ENCODE measurements around the gene NEDD9.

Gene NEDD9

DNA sequence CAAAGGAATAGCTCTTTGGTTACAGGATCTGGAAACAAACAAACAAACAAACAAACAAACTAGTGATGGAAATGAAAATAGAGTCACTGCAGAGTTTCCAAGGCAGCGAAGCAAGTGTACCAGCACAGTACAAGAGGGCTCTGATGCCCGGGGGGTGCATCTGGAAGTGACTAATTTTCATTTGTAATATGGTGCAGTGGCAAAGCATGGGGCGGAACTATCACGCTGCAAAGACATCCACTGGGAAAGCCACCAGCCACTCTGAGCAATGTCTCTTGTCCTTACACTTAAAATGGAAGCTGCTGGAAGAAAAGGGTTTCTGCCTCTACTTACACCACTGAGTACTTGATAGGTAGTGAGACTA is 44.4 kb upstream of the NEDD9 start:
- no peaks in the 10 kb centered on the region for H3K9me3 ChIP-seq (ENCODE audit: low read length)
- no peaks in the 10 kb centered on the region for H3F3A ChIP-seq (ENCODE audit: insufficient read depth, low read length)
- no peak overlapping the region for H3K4me2 ChIP-seq (ENCODE audit: low read length)
- H3K9ac ChIP-seq (ENCODE audit: low read length): no peak overlapping the region
- H3K36me3 ChIP-seq (ENCODE audit: insufficient read depth, low read length): peaks cover 4% of the 10 kb centered on the region; the same call in 1 of the 2 replicates
- H4K20me1 ChIP-seq (ENCODE audit: insufficient read depth, low read length): no peaks in the 10 kb centered on the region
- no peak overlapping the region for H2AFZ ChIP-seq (ENCODE audit: low read length)
- H3K79me2 ChIP-seq (ENCODE audit: insufficient read depth, low read length): no peaks in the 10 kb centered on the region
- no peaks in the 10 kb centered on the region for H3K27me3 ChIP-seq (ENCODE audit: insufficient read depth, low read length)
- H3K4me3 ChIP-seq (ENCODE audit: low read depth, low read length, poor library complexity, severe bottlenecking): no peak overlapping the region
- TF ChIP-seq, protein P1, sequence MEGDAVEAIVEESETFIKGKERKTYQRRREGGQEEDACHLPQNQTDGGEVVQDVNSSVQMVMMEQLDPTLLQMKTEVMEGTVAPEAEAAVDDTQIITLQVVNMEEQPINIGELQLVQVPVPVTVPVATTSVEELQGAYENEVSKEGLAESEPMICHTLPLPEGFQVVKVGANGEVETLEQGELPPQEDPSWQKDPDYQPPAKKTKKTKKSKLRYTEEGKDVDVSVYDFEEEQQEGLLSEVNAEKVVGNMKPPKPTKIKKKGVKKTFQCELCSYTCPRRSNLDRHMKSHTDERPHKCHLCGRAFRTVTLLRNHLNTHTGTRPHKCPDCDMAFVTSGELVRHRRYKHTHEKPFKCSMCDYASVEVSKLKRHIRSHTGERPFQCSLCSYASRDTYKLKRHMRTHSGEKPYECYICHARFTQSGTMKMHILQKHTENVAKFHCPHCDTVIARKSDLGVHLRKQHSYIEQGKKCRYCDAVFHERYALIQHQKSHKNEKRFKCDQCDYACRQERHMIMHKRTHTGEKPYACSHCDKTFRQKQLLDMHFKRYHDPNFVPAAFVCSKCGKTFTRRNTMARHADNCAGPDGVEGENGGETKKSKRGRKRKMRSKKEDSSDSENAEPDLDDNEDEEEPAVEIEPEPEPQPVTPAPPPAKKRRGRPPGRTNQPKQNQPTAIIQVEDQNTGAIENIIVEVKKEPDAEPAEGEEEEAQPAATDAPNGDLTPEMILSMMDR (IDR thresholded peaks at IDR 0.05; ENCODE audit: low read length): no peak
- TF ChIP-seq EZH2 (IDR thresholded peaks at IDR 0.05; ENCODE audit: borderline replicate concordance, low read length): no peak
- H3K9me2 ChIP-seq (ENCODE audit: low read depth, low read length): no peaks in the 10 kb centered on the region
- H3K27ac ChIP-seq (ENCODE audit: low read depth, low read length, poor library complexity, severe bottlenecking): no peak overlapping the region
- peaks cover 8% of the 10 kb centered on the region for H3K4me1 ChIP-seq (ENCODE audit: insufficient read depth, low read length, severe bottlenecking)

DNA sequence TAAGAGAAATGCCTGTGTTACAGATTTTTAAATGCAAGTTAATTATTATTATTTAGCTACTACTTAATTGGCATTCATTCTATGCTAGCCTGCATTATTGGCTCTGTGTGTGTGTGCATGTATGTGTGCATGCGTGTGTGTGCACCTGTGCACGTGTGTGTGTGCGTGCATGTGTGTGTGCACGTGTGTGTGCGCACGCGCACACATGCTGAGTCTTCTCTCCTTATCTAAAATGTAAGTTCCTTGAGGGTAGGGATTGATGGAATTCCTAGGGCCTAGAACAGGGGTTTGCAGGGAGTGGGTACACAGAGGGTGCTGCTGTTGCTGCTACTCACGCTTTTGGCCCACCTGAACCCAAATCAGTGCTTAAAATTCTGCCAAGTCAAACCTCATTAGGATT is 43.8 kb upstream of the NEDD9 start:
- Histone ChIP-seq H3K79me2 (ENCODE audit: insufficient read depth, low read length) (no peaks in the 10 kb centered on the region), H3F3A (ENCODE audit: insufficient read depth, low read length) (no peaks in the 10 kb centered on the region), H3K9me3 (ENCODE audit: low read length) (no peaks in the 10 kb centered on the region), H3K9ac (ENCODE audit: low read length) (no peak overlapping the region), H3K9me2 (ENCODE audit: low read depth, low read length) (no peaks in the 10 kb centered on the region), H3K36me3 (ENCODE audit: insufficient read depth, low read length) (peaks cover 4% of the 10 kb centered on the region; the same call in 1 of the 2 replicates), H3K4me3 (ENCODE audit: low read depth, low read length, poor library complexity, severe bottlenecking) (no peak overlapping the region), H3K4me2 (ENCODE audit: low read length) (no peak overlapping the region), H3K4me1 (ENCODE audit: insufficient read depth, low read length, severe bottlenecking) (peaks cover 8% of the 10 kb centered on the region), H3K27me3 (ENCODE audit: insufficient read depth, low read length) (no peaks in the 10 kb centered on the region), H4K20me1 (ENCODE audit: insufficient read depth, low read length) (no peaks in the 10 kb centered on the region), H3K27ac (ENCODE audit: low read depth, low read length, poor library complexity, severe bottlenecking) (no peak overlapping the region), H2AFZ (ENCODE audit: low read length) (no peak overlapping the region)
- no peak for TF ChIP-seq EZH2 (IDR thresholded peaks at IDR 0.05; ENCODE audit: borderline replicate concordance, low read length)
- TF ChIP-seq, protein P1 (IDR thresholded peaks at IDR 0.05; ENCODE audit: low read length): no peak

DNA sequence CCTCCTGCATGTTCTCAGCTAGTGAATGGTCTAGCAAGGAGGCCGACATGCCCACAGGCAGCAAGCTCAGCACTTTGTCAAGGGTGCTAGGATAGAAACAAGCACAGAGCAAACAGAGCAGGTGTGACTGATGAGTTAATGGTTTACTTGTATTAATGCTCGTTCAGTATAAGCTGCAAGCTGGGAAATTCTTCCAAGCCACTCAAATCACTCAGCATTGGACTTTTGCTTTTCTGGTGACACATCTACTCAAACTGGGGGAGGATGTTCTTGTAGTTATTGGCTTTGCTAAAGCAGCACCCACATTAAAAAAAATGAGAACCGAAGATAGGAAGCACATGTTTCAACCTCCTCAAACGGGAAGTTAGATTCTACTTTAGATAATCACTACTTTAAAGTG is 43.1 kb upstream of the NEDD9 start:
- Histone ChIP-seq H2AFZ (ENCODE audit: low read length) (no peak overlapping the region), H4K20me1 (ENCODE audit: insufficient read depth, low read length) (no peaks in the 10 kb centered on the region), H3K27ac (ENCODE audit: low read depth, low read length, poor library complexity, severe bottlenecking) (no peak overlapping the region), H3K4me1 (ENCODE audit: insufficient read depth, low read length, severe bottlenecking) (peaks cover 8% of the 10 kb centered on the region), H3K9ac (ENCODE audit: low read length) (no peak overlapping the region), H3K27me3 (ENCODE audit: insufficient read depth, low read length) (no peaks in the 10 kb centered on the region), H3K36me3 (ENCODE audit: insufficient read depth, low read length) (peaks cover 4% of the 10 kb centered on the region; the same call in 1 of the 2 replicates), H3K79me2 (ENCODE audit: insufficient read depth, low read length) (no peaks in the 10 kb centered on the region), H3K4me2 (ENCODE audit: low read length) (no peak overlapping the region), H3K9me3 (ENCODE audit: low read length) (no peaks in the 10 kb centered on the region), H3F3A (ENCODE audit: insufficient read depth, low read length) (no peaks in the 10 kb centered on the region), H3K4me3 (ENCODE audit: low read depth, low read length, poor library complexity, severe bottlenecking) (no peak overlapping the region), H3K9me2 (ENCODE audit: low read depth, low read length) (no peaks in the 10 kb centered on the region)
- TF ChIP-seq, protein P1 (IDR thresholded peaks at IDR 0.05; ENCODE audit: low read length): no peak
- no peak for TF ChIP-seq EZH2 (IDR thresholded peaks at IDR 0.05; ENCODE audit: borderline replicate concordance, low read length)

Measured in OCI-LY1 (cell line).